DND-41 (cell line): ENCODE data around the gene STARD3.

ENCODE experiments used
- EZH2 ChIP-seq: IDR thresholded peaks from 3 replicates; pipeline ENCODE4 v1.6.1; 2012; ENCODE audit warnings: borderline replicate concordance, low read depth, mild to moderate bottlenecking, moderate library complexity, low read length, inconsistent platforms; ENCODE audit not compliant: severe bottlenecking
- TF ChIP-seq, protein P1 (sequence below): IDR thresholded peaks from 2 replicates; pipeline ENCODE4 v1.5.1; 2012; ENCODE audit warnings: borderline replicate concordance, low read length, moderate library complexity, mild to moderate bottlenecking; ENCODE audit not compliant: poor library complexity, severe bottlenecking; ENCODE audit errors: extremely low read depth

DNA sequence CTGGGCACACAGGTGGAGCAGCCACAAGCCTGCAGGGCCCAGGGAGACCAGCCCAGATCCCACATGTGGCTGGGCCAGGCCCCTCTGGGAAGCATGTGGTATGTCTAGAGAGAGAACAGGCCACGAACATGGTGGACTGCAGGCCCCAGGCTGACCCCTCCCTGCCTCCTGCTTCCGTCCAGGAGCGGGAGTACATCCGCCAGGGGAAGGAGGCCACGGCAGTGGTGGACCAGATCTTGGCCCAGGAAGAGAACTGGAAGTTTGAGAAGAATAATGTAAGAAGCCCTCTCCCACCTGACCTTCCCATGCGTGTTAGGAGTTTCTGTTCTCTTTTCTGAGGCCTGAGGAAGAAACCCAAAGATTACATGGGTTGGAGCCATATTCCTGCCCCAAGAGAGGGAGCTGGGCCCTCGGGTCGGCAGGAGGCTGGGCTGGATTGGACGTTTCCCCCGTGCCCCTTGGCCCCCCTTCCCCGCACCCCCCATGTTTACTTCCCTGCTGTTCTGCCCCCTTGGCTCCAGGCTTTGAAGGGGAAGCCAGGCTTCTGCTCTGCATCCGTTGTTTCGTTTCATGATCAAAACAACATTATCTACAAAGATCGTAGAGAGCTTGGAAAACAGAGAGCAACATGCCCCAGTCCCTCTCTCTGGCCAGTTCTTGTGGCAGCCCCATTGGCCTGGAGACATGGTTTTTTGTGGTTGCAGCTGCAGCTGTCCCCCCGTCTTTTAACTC, 22.5 kb downstream of the STARD3 start:
- TF ChIP-seq, protein P1, sequence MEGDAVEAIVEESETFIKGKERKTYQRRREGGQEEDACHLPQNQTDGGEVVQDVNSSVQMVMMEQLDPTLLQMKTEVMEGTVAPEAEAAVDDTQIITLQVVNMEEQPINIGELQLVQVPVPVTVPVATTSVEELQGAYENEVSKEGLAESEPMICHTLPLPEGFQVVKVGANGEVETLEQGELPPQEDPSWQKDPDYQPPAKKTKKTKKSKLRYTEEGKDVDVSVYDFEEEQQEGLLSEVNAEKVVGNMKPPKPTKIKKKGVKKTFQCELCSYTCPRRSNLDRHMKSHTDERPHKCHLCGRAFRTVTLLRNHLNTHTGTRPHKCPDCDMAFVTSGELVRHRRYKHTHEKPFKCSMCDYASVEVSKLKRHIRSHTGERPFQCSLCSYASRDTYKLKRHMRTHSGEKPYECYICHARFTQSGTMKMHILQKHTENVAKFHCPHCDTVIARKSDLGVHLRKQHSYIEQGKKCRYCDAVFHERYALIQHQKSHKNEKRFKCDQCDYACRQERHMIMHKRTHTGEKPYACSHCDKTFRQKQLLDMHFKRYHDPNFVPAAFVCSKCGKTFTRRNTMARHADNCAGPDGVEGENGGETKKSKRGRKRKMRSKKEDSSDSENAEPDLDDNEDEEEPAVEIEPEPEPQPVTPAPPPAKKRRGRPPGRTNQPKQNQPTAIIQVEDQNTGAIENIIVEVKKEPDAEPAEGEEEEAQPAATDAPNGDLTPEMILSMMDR, result no peak
- no peak for TF ChIP-seq EZH2
